H1 (cell line): Measurements from ENCODE around the gene PHC3. TPM values are rescaled to one million over a fixed set of nuclear protein-coding genes. Genes with fewer than 3 reads are reported as not detected.

Experiments used
- CTCF ChIA-PET: fragments of 300-600 bp; sonication (Branson Sonifier 250); formaldehyde crosslinking; loops from one replicate; lab custom pipeline; 2021; ENCODE audit not compliant: partially characterized antibody; lab: Charles Lee
- POLR2A ChIA-PET: fragments of 300-600 bp; sonication (Branson Sonifier 250); formaldehyde crosslinking; loops from one replicate; lab custom pipeline; 2021; ENCODE audit warnings: inconsistent platforms; ENCODE audit not compliant: partially characterized antibody; lab: Charles Lee
- DNase-seq, 2 experiments: peaks; one replicate each; pipeline versions ENCODE4 v3.0.0 to v3.0.0-alpha.2; 2010 to 2022; ENCODE audit warnings: low spot score in 2 of 2, low read depth in 1 of 2, mixed read lengths in 1 of 2
- FAIRE-seq: peaks from 2 replicates; lab custom pipeline; 2011; peaks lifted over from hg19 to GRCh38; lab: Jason Lieb, UNC
- H2AFZ ChIP-seq: 2 replicates; pipeline ENCODE4 v1.8.1; 2012; ENCODE audit warnings: low read length, inconsistent platforms
- H2AK5ac ChIP-seq: 2 replicates; pipeline ENCODE4 v1.6.1; 2013; ENCODE audit warnings: low read depth, low read length
- H2BK120ac ChIP-seq: replicated peaks from 2 replicates; pipeline ENCODE3; 2013; ENCODE audit warnings: low read depth, low read length, inconsistent platforms
- H2BK12ac ChIP-seq: 2 replicates; pipeline ENCODE4 v1.6.1; 2013; ENCODE audit warnings: low read depth, low read length
- H2BK15ac ChIP-seq: 2 replicates; pipeline ENCODE4 v1.6.1; 2013; ENCODE audit warnings: low read length
- H2BK20ac ChIP-seq: 2 replicates; pipeline ENCODE4 v1.6.1; 2013; ENCODE audit warnings: low read length
- H2BK5ac ChIP-seq: 2 replicates; pipeline ENCODE4 v1.6.1; 2013; ENCODE audit warnings: low read depth, low read length
- H3K14ac ChIP-seq: 2 replicates; pipeline ENCODE4 v1.6.1; 2013; ENCODE audit warnings: inconsistent platforms; ENCODE audit not compliant: insufficient read length
- H3K18ac ChIP-seq: 2 replicates; pipeline ENCODE4 v1.6.1; 2013; ENCODE audit warnings: low read length; ENCODE audit errors: extremely low read depth
- H3K23ac ChIP-seq: 2 replicates; pipeline ENCODE4 v1.6.1; 2013; ENCODE audit warnings: inconsistent platforms; ENCODE audit not compliant: insufficient read length
- H3K23me2 ChIP-seq: 2 replicates; pipeline ENCODE4 v1.6.1; 2013; ENCODE audit warnings: low read depth, low read length
- H3K27ac ChIP-seq: 2 replicates; pipeline ENCODE4 v1.6.1; 2011; ENCODE audit warnings: low read depth, low read length, inconsistent platforms
- H3K27me3 ChIP-seq, 4 experiments: replicated peaks in 1 of 4; 1 replicate in 1 of 4; 2 replicates in 3 of 4; pipeline versions ENCODE4 v1.6.1 to v1.8.1; 2011 to 2013; ENCODE audit warnings: low read length in 3 of 4, mild to moderate bottlenecking in 3 of 4, inconsistent platforms in 2 of 4, mixed read lengths in 2 of 4, moderate library complexity in 1 of 4; ENCODE audit not compliant: control insufficient read depth in 3 of 4, insufficient read depth in 3 of 4; ENCODE audit errors: extremely low read depth in 1 of 4
- H3K36me3 ChIP-seq, 4 experiments: 2 replicates each; pipeline versions ENCODE4 v1.6.1 to v1.8.1; 2011 to 2013; ENCODE audit warnings: mild to moderate bottlenecking in 4 of 4, low read length in 3 of 4, moderate library complexity in 2 of 4, control low read depth in 1 of 4, inconsistent platforms in 1 of 4; ENCODE audit not compliant: insufficient read depth in 4 of 4, control insufficient read depth in 2 of 4
- H3K4ac ChIP-seq: replicated peaks from 2 replicates; pipeline ENCODE3; 2013; ENCODE audit warnings: low read length, low read depth, mixed read lengths, inconsistent platforms; ENCODE audit not compliant: insufficient read length
- H3K4me1 ChIP-seq, 4 experiments: replicated peaks in 1 of 4; 1 replicate in 1 of 4; 2 replicates in 3 of 4; pipeline versions ENCODE4 v1.6.1 to v1.8.1; 2011 to 2013; ENCODE audit warnings: low read length in 3 of 4, inconsistent platforms in 2 of 4, mixed read lengths in 1 of 4; ENCODE audit not compliant: insufficient read depth in 4 of 4, control insufficient read depth in 3 of 4
- H3K4me2 ChIP-seq, 2 experiments: 2 replicates each; pipeline versions ENCODE4 v1.6.1 to v1.8.1; 2011 to 2013; ENCODE audit warnings: low read depth in 2 of 2, low read length in 2 of 2, control low read depth in 1 of 2, inconsistent platforms in 1 of 2, mild to moderate bottlenecking in 1 of 2; ENCODE audit not compliant: insufficient read depth in 1 of 2
- H3K4me3 ChIP-seq, 4 experiments: fragments of 200-600, 300-600 bp in 1 of 4; sonication (generic), shearing (Covaris generic), sonication (Bioruptor Twin) in 1 of 4; 2 replicates each; pipeline versions ENCODE4 v1.5.1 to v1.8.1; 2011 to 2016; ENCODE audit warnings: low read length in 4 of 4, low read depth in 3 of 4, control low read depth in 2 of 4, inconsistent platforms in 2 of 4, mild to moderate bottlenecking in 2 of 4, mixed read lengths in 1 of 4, moderate library complexity in 1 of 4; ENCODE audit not compliant: insufficient read depth in 2 of 4; ENCODE audit errors: extremely low read depth in 1 of 4
- H3K56ac ChIP-seq: replicated peaks from 2 replicates; pipeline ENCODE3; 2013; ENCODE audit warnings: low read depth, mild to moderate bottlenecking, mixed read lengths, low read length, inconsistent platforms; ENCODE audit not compliant: insufficient read length
- H3K79me1 ChIP-seq: 2 replicates; pipeline ENCODE4 v1.6.1; 2013; ENCODE audit warnings: low read depth, low read length, control low read depth
- H3K79me2 ChIP-seq, 2 experiments: 2 replicates each; pipeline versions ENCODE4 v1.6.1 to v1.8.1; 2012 to 2013; ENCODE audit warnings: low read length in 2 of 2, mild to moderate bottlenecking in 2 of 2, inconsistent platforms in 1 of 2; ENCODE audit not compliant: insufficient read depth in 2 of 2, control insufficient read depth in 1 of 2
- H3K9ac ChIP-seq, 4 experiments: replicated peaks in 1 of 4; 1 replicate in 1 of 4; 2 replicates in 3 of 4; pipeline versions ENCODE4 v1.6.1 to v1.8.1; 2011 to 2013; ENCODE audit warnings: low read depth in 3 of 4, low read length in 3 of 4, control low read depth in 2 of 4, mild to moderate bottlenecking in 2 of 4, moderate library complexity in 2 of 4, inconsistent platforms in 1 of 4; ENCODE audit errors: extremely low read depth in 1 of 4
- H3K9me3 ChIP-seq, 2 experiments: 2 replicates each; pipeline versions ENCODE4 v1.6.1 to v1.8.1; 2012 to 2013; ENCODE audit warnings: mild to moderate bottlenecking in 2 of 2, moderate library complexity in 2 of 2, control low read depth in 1 of 2, inconsistent platforms in 1 of 2, low read depth in 1 of 2, low read length in 1 of 2, mixed read lengths in 1 of 2; ENCODE audit not compliant: insufficient read depth in 2 of 2
- H4K20me1 ChIP-seq, 2 experiments: replicated peaks in 1 of 2; 2 replicates each; pipeline versions ENCODE3 to v1.8.1; 2011 to 2013; ENCODE audit warnings: inconsistent platforms in 2 of 2, low read length in 2 of 2, mild to moderate bottlenecking in 1 of 2; ENCODE audit not compliant: insufficient read depth in 2 of 2, control insufficient read depth in 1 of 2
- H4K5ac ChIP-seq: 2 replicates; pipeline ENCODE4 v1.6.1; 2013; ENCODE audit warnings: low read length, low read depth, mixed read lengths, inconsistent platforms; ENCODE audit not compliant: insufficient read length
- H4K8ac ChIP-seq: 2 replicates; pipeline ENCODE4 v1.8.0; 2013; ENCODE audit warnings: mild to moderate bottlenecking, moderate library complexity, low read length, inconsistent platforms; ENCODE audit not compliant: insufficient read depth; ENCODE audit errors: extremely low read depth
- H4K91ac ChIP-seq: replicated peaks from 2 replicates; pipeline ENCODE3; 2013; ENCODE audit warnings: low read length, mixed read lengths, inconsistent platforms; ENCODE audit not compliant: insufficient read length
- BCL11A ChIP-seq, 2 experiments: IDR thresholded peaks; one replicate each; pipeline ENCODE4 v1.6.1; 2011; ENCODE audit warnings: low read depth in 2 of 2, low read length in 2 of 2, mild to moderate bottlenecking in 2 of 2
- BRCA1 ChIP-seq: IDR thresholded peaks from 2 replicates; pipeline ENCODE4 v1.6.1; 2012; ENCODE audit warnings: low read depth, low read length, improper control_type of control experiment
- CBX8 ChIP-seq: fragments of 300-800, 300-1000 bp; sonication (generic); IDR thresholded peaks from 2 replicates; pipeline ENCODE4 v1.7.1; 2016; ENCODE audit warnings: low read depth, low read length, borderline replicate concordance
- HDAC6 ChIP-seq: IDR thresholded peaks from one replicate; pipeline ENCODE4 v1.7.1; 2012; ENCODE audit warnings: low read depth, mild to moderate bottlenecking, inconsistent platforms, low read length, moderate library complexity
- JUN ChIP-seq: IDR thresholded peaks from 2 replicates; pipeline ENCODE4 v1.6.1; 2011; ENCODE audit warnings: low read depth, mild to moderate bottlenecking, improper control_type of control experiment, low read length
- MAFK ChIP-seq: IDR thresholded peaks from 2 replicates; pipeline ENCODE4 v1.6.1; 2012; ENCODE audit warnings: low read depth, mild to moderate bottlenecking, improper control_type of control experiment, low read length
- SRF ChIP-seq: IDR thresholded peaks from 2 replicates; pipeline ENCODE4 v1.6.1; 2011; ENCODE audit warnings: mild to moderate bottlenecking, low read depth, low read length, moderate library complexity
- SUZ12 ChIP-seq: fragments of 200-600 bp; sonication (generic); IDR thresholded peaks from 2 replicates; pipeline ENCODE4 v1.6.1; 2012; ENCODE audit warnings: mild to moderate bottlenecking, inconsistent platforms, low read length, moderate library complexity, mixed read lengths
- TAF1 ChIP-seq: IDR thresholded peaks from 2 replicates; pipeline ENCODE4 v1.6.1; 2011; ENCODE audit warnings: mild to moderate bottlenecking, low read depth, low read length
- WGBS, 2 experiments: shearing (Covaris generic) in 1 of 2; methylation state at CpG; one replicate each; pipeline versions ENCODE4 v1.1.6 to v1.1.7; 2013 to 2015; ENCODE audit warnings: low lambda C conversion rate in 2 of 2, mixed read lengths in 2 of 2, inconsistent platforms in 1 of 2, low coverage in 1 of 2, missing lambda C conversion rate in 1 of 2; ENCODE audit not compliant: insufficient replicate concordance in 2 of 2, insufficient coverage in 1 of 2, insufficient read length in 1 of 2; ENCODE audit errors: extremely low coverage in 1 of 2, missing lambda C conversion rate in 1 of 2; 5-methylcytosine and 5-hydroxymethylcytosine counted together
- polyA plus RNA-seq, 7 experiments: library from polyadenylated mRNA; depleted of rRNA in 3 of 7; stranded (reverse) in 5 of 7; unstranded in 2 of 7; fragments of >200 nt in 5 of 7; fragments of 200-250 nt in 2 of 7; gene quantifications; 1 replicate in 5 of 7; 2 replicates in 1 of 7; 4 replicates in 1 of 7; pipeline versions ENCODE4 v1.2.1 to v1.2.3, GENCODE V29; 2011 to 2013; ENCODE audit warnings: missing spikeins in 2 of 7, mixed read lengths in 2 of 7
- total RNA-seq: library from RNA; stranded (reverse); fragmentation: NEBNext Ultra II Directional; extraction: Animal tissue kit (Norgen Biotek cat#: 25700); gene quantifications from 2 replicates; pipeline ENCODE4 v1.2.1, GENCODE V29; 2021
- TF ChIP-seq, protein P1 (sequence below), 3 experiments: IDR thresholded peaks; 1 replicate in 2 of 3; 2 replicates in 1 of 3; pipeline versions ENCODE4 v1.5.1 to v1.6.1; 2011; ENCODE audit warnings: low read length in 3 of 3, mild to moderate bottlenecking in 3 of 3, inconsistent platforms in 2 of 3, low read depth in 1 of 3, moderate library complexity in 1 of 3; ENCODE audit not compliant: insufficient read depth in 1 of 3; ENCODE audit errors: control extremely low read depth in 1 of 3
- TF ChIP-seq, protein P2 (sequence below): IDR thresholded peaks from 2 replicates; pipeline ENCODE4 v1.6.1; 2011; ENCODE audit warnings: low read depth, mild to moderate bottlenecking, low read length; ENCODE audit not compliant: insufficient read depth

PHC3 gene
- total and polyA plus RNA-seq, 2 of the 8 experiments (the other 6 are each of a cell fraction or from before 2014, with no cell fraction given): 26.4 to 29.2 TPM

DNA sequence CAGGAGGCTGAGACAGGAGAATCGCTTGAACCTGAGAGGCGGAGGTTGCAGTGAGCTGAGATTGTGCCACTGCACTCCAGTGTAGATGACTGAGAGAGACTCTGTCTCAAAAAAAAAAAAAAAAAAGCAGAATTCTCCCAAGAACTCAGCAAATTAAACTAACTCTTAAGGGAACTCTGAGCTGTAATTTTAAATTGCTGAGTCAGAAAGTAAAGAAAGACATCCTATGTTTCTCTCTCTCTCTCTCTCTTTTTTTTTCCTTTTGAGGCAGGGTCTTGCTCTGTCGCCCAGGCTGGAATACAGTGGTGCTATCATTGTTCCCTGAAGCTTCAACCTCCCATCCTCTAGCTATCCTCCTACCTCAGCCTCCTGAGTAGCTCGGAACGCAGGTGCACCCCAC lies 20.0 kb upstream of the PHC3 start:
- Histone ChIP-seq H3K27ac (no peak overlapping the region), H3K4me3 (no peak overlapping the region), H4K8ac (no peak overlapping the region), H3K18ac (no peak overlapping the region), H3K36me3 (no peaks in the 10 kb centered on the region), H3K14ac (no peak overlapping the region), H2BK5ac (no peak overlapping the region), H2BK20ac (no peak overlapping the region), H2BK12ac (no peak overlapping the region), H3K4me1 (no peaks in the 10 kb centered on the region; a peak in 1 of 7 replicates), H3K56ac (no peak overlapping the region), H4K5ac (no peak overlapping the region), H2BK120ac (no peak overlapping the region), H4K20me1 (no peaks in the 10 kb centered on the region), H3K4ac (no peak overlapping the region), H3K79me1 (no peaks in the 10 kb centered on the region), H2BK15ac (no peak overlapping the region), H3K4me2 (no peak overlapping the region), H3K27me3 (no peaks in the 10 kb centered on the region), H2AK5ac (no peak overlapping the region), H3K9ac (no peak overlapping the region), H3K79me2 (no peaks in the 10 kb centered on the region), H3K23ac (no peak overlapping the region), H2AFZ (no peak overlapping the region), H3K23me2 (0 out of 2 replicates have a peak, but pooled peaks cover 1% of the 10 kb centered on the region), H3K9me3 (no peaks in the 10 kb centered on the region), H4K91ac (no peak overlapping the region)
- ChIA-PET POLR2A (no interaction called here), CTCF (interaction anchor here (0.6 to 0.7 kb wide), 2 partner anchors 10 to 150 kb away, joined by 3 read pairs; no protein-coding TSS in a partner anchor)
- DNase-seq: no peak
- WGBS, 2 experiments: 94% methylated on average over 3 of the region's 5 CpGs; no CpG with 5 or more reads in 1 of the 2 experiments
- no peak for FAIRE-seq
- TF ChIP-seq JUN (no peak), MAFK (no peak), BCL11A (IDR thresholded peaks at IDR 0.05; ENCODE audit: low read depth in 2 of 2, low read length in 2 of 2) (no peak), HDAC6 (no peak), CBX8 (no peak), BRCA1 (no peak), SUZ12 (no peak), TAF1 (no peak), SRF (no peak)
- TF ChIP-seq, protein P1, sequence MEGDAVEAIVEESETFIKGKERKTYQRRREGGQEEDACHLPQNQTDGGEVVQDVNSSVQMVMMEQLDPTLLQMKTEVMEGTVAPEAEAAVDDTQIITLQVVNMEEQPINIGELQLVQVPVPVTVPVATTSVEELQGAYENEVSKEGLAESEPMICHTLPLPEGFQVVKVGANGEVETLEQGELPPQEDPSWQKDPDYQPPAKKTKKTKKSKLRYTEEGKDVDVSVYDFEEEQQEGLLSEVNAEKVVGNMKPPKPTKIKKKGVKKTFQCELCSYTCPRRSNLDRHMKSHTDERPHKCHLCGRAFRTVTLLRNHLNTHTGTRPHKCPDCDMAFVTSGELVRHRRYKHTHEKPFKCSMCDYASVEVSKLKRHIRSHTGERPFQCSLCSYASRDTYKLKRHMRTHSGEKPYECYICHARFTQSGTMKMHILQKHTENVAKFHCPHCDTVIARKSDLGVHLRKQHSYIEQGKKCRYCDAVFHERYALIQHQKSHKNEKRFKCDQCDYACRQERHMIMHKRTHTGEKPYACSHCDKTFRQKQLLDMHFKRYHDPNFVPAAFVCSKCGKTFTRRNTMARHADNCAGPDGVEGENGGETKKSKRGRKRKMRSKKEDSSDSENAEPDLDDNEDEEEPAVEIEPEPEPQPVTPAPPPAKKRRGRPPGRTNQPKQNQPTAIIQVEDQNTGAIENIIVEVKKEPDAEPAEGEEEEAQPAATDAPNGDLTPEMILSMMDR (IDR thresholded peaks at IDR 0.05; ENCODE audit: control extremely low read depth in 1 of 3, insufficient read depth in 1 of 3, low read depth in 1 of 3, low read length in 3 of 3): no peak
- TF ChIP-seq, protein P2, sequence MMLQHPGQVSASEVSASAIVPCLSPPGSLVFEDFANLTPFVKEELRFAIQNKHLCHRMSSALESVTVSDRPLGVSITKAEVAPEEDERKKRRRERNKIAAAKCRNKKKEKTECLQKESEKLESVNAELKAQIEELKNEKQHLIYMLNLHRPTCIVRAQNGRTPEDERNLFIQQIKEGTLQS: no peak
